ENCODE data around the gene MUC22. TPM values are rescaled to one million over a fixed set of nuclear protein-coding genes. Genes with fewer than 3 reads are reported as not detected.
"Not testable (repeated sequence)": the region's sequence is repeated elsewhere in the genome, so short reads cannot be mapped to it uniquely, and the experiment has no call there.

Gene MUC22
- total RNA-seq, 2 donors from 2014 or later, result not detected

DNA sequence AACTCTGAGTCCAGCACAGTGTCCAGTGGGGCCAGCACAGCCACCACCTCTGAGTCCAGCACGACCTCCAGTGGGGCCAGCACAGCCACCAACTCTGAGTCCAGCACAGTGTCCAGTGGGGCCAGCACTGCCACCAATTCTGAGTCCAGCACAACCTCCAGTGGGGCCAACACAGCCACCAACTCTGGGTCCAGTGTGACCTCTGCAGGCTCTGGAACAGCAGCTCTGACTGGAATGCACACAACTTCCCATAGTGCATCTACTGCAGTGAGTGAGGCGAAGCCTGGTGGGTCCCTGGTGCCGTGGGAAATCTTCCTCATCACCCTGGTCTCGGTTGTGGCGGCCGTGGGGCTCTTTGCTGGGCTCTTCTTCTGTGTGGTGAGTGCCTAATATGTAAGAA is 23.0 kb upstream of the MUC22 start:
- TF ChIP-seq, protein P1, sequence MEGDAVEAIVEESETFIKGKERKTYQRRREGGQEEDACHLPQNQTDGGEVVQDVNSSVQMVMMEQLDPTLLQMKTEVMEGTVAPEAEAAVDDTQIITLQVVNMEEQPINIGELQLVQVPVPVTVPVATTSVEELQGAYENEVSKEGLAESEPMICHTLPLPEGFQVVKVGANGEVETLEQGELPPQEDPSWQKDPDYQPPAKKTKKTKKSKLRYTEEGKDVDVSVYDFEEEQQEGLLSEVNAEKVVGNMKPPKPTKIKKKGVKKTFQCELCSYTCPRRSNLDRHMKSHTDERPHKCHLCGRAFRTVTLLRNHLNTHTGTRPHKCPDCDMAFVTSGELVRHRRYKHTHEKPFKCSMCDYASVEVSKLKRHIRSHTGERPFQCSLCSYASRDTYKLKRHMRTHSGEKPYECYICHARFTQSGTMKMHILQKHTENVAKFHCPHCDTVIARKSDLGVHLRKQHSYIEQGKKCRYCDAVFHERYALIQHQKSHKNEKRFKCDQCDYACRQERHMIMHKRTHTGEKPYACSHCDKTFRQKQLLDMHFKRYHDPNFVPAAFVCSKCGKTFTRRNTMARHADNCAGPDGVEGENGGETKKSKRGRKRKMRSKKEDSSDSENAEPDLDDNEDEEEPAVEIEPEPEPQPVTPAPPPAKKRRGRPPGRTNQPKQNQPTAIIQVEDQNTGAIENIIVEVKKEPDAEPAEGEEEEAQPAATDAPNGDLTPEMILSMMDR (IDR thresholded peaks at IDR 0.05), result no peak
- H3K27ac ChIP-seq, result no peak overlapping the region
- peaks cover 0 to 4% of the 10 kb centered on the region in 2 donors for H3K4me1 ChIP-seq
- H3K4me3 ChIP-seq, result no peak overlapping the region
- no peaks in the 10 kb centered on the region for H3K27me3 ChIP-seq
- no peaks in the 10 kb centered on the region for H3K9me3 ChIP-seq
- no peak for DNase-seq (ENCODE audit: low spot score)
- H3K36me3 ChIP-seq, result no peaks in the 10 kb centered on the region

DNA sequence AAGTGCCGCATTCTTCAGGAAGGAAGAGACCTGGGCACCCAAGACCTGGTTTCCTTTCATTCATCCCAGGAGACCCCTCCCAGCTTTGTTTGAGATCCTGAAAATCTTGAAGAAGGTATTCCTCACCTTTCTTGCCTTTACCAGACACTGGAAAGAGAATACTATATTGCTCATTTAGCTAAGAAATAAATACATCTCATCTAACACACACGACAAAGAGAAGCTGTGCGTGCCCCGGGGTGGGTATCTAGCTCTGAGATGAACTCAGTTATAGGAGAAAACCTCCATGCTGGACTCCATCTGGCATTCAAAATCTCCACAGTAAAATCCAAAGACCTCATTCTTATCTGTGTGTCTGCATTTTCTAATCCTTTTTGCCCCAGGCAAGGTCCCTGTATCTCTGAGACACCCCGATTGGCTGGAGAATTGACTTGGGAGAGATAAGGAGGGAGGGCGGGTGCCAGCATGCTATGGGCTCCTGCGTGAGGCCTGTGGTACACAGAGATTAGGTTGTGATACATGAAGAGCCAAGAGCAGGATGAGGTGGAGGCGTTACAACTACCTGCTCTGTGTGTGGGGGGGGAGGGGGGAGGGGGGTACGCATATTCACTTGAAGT is 22.0 kb upstream of the MUC22 start:
- Histone ChIP-seq H3K27me3 (no peaks in the 10 kb centered on the region), H3K4me3 (no peak overlapping the region), H3K27ac (no peak overlapping the region), H3K36me3 (no peaks in the 10 kb centered on the region), H3K4me1 (no peaks in the 10 kb centered on the region), H3K9me3 (no peaks in the 10 kb centered on the region)
- DNase-seq (ENCODE audit: low spot score), result no peak
- TF ChIP-seq, protein P1 (IDR thresholded peaks at IDR 0.05), result no peak

DNA sequence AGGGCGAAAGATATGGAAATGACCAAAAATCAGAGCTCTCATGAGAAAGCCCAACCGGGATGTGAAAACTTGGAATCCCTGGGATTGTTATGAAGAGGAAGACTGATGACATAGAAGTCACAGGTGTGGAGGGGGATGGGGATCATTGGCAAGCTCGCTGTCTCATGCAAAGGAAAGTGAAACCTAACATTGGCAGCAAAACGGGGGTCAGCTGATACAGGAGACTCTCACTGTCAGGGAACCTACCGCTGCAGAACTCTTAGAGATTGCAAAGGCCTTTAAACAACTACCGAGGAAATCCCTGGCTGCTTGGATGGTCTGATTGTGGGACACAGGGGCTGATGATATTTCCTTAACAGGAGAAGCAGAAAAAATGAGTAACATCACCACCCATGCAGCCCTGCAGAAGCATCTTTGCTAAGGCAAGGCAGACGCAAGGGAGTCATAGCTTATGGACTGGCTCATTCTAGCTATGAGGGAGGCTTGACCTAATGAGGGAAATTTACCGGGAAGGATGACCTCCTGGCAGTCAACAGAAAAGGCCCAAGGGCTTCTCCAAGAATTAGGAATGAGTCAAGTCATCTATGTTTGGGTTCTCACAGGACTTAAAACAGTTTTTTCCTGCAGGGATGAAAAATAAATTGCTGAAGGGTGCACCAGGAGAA is 19.7 kb upstream of the MUC22 start:
- H3K9me3 ChIP-seq, result no peaks in the 10 kb centered on the region
- no peaks in the 10 kb centered on the region for H3K27me3 ChIP-seq
- no peaks in the 10 kb centered on the region for H3K4me1 ChIP-seq
- no peaks in the 10 kb centered on the region for H3K36me3 ChIP-seq
- H3K4me3 ChIP-seq, result no peak overlapping the region
- no peak for DNase-seq (ENCODE audit: low spot score)
- TF ChIP-seq, protein P1 (IDR thresholded peaks at IDR 0.05), result no peak
- no peak overlapping the region for H3K27ac ChIP-seq

DNA sequence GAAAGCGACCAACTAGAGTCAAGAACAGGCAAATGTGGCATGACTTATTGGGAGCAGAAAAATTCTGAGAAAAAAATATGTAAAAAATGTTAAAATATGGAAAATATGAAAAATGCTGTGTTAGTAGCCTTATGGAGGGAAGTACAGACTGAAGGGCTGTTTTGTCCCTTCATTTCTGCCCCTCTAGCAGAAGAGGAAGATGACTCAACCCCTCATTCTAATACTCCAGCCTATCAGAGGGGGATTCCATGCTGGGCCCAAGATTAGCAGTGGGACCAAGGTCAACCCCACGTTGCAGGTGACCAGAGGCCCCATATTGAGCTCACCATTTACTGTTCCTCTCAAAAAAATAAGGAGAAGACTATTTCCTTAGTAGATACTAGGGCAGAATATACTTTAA is 18.4 kb upstream of the MUC22 start:
- TF ChIP-seq, protein P1 (IDR thresholded peaks at IDR 0.05), result no peak
- Histone ChIP-seq H3K4me3 (no peak overlapping the region), H3K27ac (no peak overlapping the region), H3K27me3 (no peaks in the 10 kb centered on the region), H3K4me1 (no peaks in the 10 kb centered on the region), H3K36me3 (no peaks in the 10 kb centered on the region), H3K9me3 (no peaks in the 10 kb centered on the region)
- no peak for DNase-seq (ENCODE audit: low spot score)

DNA sequence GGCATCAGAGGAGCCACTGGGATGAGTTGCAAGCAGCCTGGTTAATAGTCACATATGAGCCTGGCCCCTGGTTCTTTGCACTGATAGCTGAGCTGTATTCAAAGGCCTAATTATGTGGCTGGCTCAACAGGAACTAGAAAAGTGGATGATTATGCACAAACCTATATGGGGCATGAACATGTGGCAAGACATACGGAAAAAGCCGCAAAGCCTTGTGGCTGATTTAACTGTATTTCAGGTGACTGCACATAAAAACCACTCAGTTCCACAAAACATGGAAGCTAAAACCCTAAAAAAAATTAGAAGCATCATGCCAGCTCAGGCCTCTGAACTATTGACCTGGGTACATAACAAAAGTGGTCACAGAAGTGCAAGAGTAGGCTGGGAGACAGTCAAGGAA is 13.0 kb upstream of the MUC22 start:
- no peaks in the 10 kb centered on the region for H3K36me3 ChIP-seq
- no peaks in the 10 kb centered on the region for H3K27me3 ChIP-seq
- no peaks in the 10 kb centered on the region for H3K9me3 ChIP-seq
- H3K4me3 ChIP-seq, result no peak overlapping the region
- TF ChIP-seq, protein P1 (IDR thresholded peaks at IDR 0.05), result no peak
- no peaks in the 10 kb centered on the region for H3K4me1 ChIP-seq
- no peak for DNase-seq (ENCODE audit: low spot score)
- H3K27ac ChIP-seq, result no peak overlapping the region

DNA sequence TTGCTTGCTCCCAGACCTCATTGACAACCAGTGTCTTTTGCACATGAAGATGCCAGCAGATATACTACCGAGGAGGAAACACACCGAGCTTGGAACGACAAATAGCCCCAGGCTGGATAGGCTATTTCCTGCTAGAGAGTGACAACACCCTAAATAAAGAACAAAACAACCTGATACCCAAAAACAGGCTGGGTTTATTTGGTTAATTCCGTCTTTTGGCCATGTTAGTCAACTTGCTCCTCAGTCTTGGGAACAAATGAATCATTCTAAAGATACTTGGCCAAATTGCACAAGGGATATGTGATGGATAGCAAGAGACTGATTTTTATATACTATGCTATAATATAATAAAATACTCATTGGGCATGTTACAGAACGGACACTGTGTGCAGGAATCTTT is 11.5 kb upstream of the MUC22 start:
- Histone ChIP-seq H3K27ac (no peak overlapping the region), H3K36me3 (no peaks in the 10 kb centered on the region), H3K4me1 (no peaks in the 10 kb centered on the region), H3K27me3 (no peaks in the 10 kb centered on the region), H3K9me3 (no peaks in the 10 kb centered on the region), H3K4me3 (no peak overlapping the region)
- DNase-seq (ENCODE audit: low spot score), result no peak
- TF ChIP-seq, protein P1 (IDR thresholded peaks at IDR 0.05), result no peak

DNA sequence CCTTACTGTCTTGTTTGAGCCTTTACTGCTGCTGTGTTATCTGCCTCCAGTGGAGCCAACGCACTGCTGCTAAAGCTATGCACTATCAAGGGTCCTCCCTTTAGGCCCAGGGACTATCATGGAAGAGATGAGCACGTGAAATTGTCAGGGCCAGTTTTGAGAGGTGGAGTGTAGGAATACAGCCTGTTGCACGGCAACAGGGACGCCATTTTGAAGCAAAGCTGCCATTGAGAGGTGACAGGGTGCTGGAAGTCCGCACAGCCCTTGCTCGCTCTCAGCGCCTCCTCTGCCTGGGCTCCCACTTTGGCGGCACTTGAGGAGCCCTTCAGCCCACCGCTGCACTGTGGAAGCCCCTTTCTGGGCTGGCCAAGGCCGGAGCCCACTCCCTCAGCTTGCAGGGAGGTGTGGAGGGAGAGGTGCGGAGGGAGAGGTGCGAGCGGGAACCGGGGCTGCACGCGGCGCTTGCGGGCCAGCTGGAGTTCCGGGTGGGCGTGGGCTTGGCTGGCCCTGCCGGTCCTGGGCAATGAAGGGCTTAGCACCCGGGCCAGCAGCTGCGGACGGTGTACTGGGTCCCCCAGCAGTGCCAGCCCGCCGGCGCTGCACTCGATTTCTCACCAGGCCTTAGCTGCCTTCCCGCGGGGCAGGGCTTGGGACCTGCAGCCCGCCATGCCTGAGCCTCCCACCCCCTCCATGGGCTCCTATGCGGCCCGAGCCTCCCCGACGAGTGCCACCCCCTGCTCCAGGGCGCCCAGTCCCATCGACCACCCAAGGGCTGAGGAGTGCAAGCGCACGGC is 10.0 kb upstream of the MUC22 start:
- H3K4me3 ChIP-seq; H3K36me3 ChIP-seq; H3K9me3 ChIP-seq; H3K4me1 ChIP-seq; DNase-seq (ENCODE audit: low spot score); H3K27me3 ChIP-seq; H3K27ac ChIP-seq: not testable (repeated sequence)
